ENCODE results near the gene ZDHHC14.
A peak's percentile ranks its signal among the peaks of the same experiment; 100 is the strongest.

The ZDHHC14 gene

DNA sequence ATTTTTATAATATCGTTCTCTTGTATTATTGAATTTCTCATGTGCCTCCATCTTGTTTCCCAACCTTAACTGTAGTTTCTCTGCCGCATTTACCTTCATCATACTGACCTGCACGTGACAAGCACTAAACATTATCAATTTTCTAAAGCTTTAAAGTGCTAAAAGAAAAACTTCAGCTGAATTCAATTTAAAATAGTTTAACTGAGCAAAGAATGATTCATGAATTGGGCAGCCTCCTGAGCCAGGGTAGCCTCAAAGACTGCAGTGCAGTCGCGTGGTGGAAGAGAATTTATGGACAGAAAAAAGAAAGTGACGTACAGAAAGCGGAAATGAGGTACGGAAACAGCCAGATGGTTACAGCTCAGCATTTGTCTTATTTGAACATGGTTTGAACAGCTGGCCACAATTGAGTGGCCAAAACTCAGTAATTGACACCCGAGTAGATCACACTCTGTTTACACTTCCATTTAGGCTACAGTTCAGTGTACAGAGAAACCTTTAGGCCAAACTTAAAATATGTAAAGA, 4.2 kb upstream of the ZDHHC14 start:
- no peak for ATAC-seq
- TF ChIP-seq BACH2 (CRISPR knock-in tag; IDR thresholded peaks at IDR 0.05; ENCODE audit: borderline replicate concordance) = no peak
- no peak for TF ChIP-seq ZNF565 (CRISPR knock-in tag; conservative IDR thresholded peaks at IDR 0.05; ENCODE audit: low read depth)
- TF ChIP-seq ZNF70 (CRISPR knock-in tag; IDR thresholded peaks at IDR 0.05) = no peak
- no peak for TF ChIP-seq OSR1 (CRISPR knock-in tag; IDR thresholded peaks at IDR 0.05)
- TF ChIP-seq ZFP3 (CRISPR knock-in tag; IDR thresholded peaks at IDR 0.05) = no peak
- TF ChIP-seq ZNF8 (CRISPR knock-in tag; IDR thresholded peaks at IDR 0.05) = no peak
- TF ChIP-seq CSDC2 (CRISPR knock-in tag; IDR thresholded peaks at IDR 0.05) = no peak
- no peak for TF ChIP-seq RARB (CRISPR knock-in tag; IDR thresholded peaks at IDR 0.05)
- TF ChIP-seq ESRRG (CRISPR knock-in tag; IDR thresholded peaks at IDR 0.05) = no peak
- TF ChIP-seq PPARA (CRISPR knock-in tag; IDR thresholded peaks at IDR 0.05; ENCODE audit: borderline replicate concordance) = no peak

DNA sequence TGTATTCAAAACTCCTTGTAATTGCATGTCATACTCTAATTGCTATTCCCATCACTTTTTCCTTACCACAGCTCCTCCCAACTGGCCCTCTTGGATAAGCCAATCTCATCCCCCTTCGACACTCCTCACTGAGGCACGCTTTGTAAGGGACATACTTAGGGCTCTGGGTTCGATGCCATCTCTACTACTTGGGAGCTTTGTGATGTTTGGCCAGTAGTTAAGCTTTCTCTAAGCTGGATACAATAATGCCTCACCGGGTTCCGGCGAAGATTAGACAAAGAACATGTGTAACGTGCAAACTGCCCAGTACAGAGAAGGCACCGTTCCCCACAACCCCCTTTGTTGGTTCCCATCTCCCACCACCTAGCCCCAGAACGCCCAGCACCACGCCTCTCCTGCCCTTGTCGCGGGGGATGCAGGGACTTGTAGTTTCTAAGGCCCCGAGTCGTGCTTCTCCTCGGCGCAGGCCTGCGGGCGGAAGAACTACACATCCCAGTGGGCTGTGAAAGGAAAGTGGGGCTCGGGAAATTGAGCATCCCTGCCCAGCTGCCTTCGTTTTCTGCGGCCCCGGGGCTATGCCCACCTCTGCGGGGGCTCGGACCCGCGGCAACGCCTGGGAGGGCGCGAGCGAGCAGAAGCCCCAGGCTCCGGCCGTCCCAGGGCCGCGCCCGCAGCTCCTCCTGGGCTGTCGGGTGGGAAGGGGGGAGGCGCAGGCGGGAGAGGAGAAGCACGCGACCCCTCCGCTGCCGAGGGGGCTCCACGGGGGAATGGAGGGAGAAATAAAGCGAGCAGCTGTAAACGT, 1.1 kb upstream of the ZDHHC14 start:
- TF ChIP-seq GLIS3 (CRISPR knock-in tag; IDR thresholded peaks at IDR 0.05) (no peak), ZNF70 (CRISPR knock-in tag; IDR thresholded peaks at IDR 0.05) (0 out of 2 replicates have a peak, but pooled peaks have one; percentile 40)
- peak; percentile 96 for ATAC-seq

DNA sequence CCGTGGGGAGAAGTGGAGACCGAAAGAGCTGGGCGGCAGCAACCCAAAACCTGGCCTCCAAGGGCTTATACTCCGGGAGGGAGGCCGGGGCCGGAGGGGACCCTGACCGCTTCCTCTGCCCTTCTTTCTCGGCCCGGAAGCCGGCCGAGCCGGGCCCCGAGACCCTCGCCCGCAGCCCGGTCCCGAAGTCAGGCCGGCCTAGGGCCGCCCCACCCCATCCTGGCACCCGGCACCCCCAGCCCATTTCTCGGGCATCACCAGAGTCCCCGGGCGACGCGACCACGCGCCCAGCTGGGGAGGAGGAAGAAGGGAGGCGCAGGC, 572 bp upstream of the ZDHHC14 start:
- TF ChIP-seq, protein P1, sequence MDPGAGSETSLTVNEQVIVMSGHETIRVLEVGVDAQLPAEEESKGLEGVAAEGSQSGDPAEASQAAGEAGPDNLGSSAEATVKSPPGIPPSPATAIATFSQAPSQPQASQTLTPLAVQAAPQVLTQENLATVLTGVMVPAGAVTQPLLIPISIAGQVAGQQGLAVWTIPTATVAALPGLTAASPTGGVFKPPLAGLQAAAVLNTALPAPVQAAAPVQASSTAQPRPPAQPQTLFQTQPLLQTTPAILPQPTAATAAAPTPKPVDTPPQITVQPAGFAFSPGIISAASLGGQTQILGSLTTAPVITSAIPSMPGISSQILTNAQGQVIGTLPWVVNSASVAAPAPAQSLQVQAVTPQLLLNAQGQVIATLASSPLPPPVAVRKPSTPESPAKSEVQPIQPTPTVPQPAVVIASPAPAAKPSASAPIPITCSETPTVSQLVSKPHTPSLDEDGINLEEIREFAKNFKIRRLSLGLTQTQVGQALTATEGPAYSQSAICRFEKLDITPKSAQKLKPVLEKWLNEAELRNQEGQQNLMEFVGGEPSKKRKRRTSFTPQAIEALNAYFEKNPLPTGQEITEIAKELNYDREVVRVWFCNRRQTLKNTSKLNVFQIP (CRISPR knock-in tag; IDR thresholded peaks at IDR 0.05; ENCODE audit: borderline replicate concordance, low read depth) = no peak
- TF ChIP-seq, protein P2, sequence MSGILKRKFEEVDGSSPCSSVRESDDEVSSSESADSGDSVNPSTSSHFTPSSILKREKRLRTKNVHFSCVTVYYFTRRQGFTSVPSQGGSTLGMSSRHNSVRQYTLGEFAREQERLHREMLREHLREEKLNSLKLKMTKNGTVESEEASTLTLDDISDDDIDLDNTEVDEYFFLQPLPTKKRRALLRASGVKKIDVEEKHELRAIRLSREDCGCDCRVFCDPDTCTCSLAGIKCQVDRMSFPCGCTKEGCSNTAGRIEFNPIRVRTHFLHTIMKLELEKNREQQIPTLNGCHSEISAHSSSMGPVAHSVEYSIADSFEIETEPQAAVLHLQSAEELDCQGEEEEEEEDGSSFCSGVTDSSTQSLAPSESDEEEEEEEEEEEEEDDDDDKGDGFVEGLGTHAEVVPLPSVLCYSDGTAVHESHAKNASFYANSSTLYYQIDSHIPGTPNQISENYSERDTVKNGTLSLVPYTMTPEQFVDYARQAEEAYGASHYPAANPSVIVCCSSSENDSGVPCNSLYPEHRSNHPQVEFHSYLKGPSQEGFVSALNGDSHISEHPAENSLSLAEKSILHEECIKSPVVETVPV (CRISPR knock-in tag; IDR thresholded peaks at IDR 0.05) = no peak
- no peak for TF ChIP-seq RARB (CRISPR knock-in tag; IDR thresholded peaks at IDR 0.05)
- TF ChIP-seq OSR1 (CRISPR knock-in tag; IDR thresholded peaks at IDR 0.05) = no peak
- TF ChIP-seq ZFP30 (CRISPR knock-in tag; IDR thresholded peaks at IDR 0.05) = no peak
- TF ChIP-seq, protein P3, sequence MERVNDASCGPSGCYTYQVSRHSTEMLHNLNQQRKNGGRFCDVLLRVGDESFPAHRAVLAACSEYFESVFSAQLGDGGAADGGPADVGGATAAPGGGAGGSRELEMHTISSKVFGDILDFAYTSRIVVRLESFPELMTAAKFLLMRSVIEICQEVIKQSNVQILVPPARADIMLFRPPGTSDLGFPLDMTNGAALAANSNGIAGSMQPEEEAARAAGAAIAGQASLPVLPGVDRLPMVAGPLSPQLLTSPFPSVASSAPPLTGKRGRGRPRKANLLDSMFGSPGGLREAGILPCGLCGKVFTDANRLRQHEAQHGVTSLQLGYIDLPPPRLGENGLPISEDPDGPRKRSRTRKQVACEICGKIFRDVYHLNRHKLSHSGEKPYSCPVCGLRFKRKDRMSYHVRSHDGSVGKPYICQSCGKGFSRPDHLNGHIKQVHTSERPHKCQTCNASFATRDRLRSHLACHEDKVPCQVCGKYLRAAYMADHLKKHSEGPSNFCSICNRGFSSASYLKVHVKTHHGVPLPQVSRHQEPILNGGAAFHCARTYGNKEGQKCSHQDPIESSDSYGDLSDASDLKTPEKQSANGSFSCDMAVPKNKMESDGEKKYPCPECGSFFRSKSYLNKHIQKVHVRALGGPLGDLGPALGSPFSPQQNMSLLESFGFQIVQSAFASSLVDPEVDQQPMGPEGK (CRISPR knock-in tag; IDR thresholded peaks at IDR 0.05; ENCODE audit: borderline replicate concordance) = no peak
- TF ChIP-seq GLIS3 (CRISPR knock-in tag; IDR thresholded peaks at IDR 0.05) = no peak
- TF ChIP-seq BACH2 (CRISPR knock-in tag; IDR thresholded peaks at IDR 0.05; ENCODE audit: borderline replicate concordance) = no peak
- no peak for TF ChIP-seq CSDC2 (CRISPR knock-in tag; IDR thresholded peaks at IDR 0.05)
- no peak for TF ChIP-seq PPARA (CRISPR knock-in tag; IDR thresholded peaks at IDR 0.05; ENCODE audit: borderline replicate concordance)
- peak; percentile 34 for ATAC-seq

DNA sequence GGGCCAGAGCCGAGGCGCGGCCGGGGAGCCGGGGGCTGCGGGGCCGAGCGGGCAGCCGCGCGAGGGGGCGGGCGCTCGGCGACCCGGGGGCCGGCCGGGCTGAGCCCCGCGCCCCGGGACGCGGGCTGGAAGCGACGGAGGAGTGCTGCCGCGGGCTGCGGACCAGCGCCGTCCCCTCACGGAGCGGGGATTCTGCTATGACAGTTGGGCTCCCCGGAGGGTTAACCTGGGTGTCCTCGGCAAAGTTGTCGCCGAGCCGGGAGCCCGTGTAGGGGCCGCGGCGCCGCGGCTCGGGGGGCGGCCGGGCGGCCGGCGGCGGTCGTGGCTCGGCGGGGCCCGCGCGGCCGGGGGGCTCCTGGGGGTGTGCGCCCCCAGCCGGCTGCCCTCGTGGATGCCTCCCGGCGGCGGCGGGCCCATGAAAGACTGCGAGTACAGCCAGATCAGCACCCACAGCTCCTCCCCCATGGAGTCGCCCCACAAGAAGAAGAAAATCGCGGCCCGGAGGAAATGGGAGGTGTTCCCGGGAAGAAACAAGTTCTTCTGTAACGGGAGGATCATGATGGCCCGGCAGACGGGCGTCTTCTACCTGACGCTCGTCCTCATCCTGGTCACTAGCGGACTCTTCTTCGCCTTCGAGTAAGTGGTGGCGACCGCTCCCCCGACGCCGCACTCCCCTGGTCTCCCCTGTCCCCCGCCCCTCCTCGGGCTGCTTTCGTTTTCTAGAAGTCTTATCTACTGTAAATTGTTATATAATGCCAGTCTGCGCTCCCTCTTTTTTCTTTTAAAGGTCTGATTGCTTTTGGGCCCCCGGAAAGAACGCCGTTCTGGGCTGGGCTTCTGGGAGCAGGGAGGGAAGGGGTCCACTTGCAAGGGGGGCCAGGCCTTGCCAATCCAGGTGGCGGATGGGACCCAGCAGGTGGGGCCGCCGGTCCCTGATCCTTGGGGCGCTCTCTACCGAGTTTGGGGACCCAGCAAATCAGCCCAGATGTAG, 936 bp downstream of the ZDHHC14 start:
- TF ChIP-seq ZFP3 (CRISPR knock-in tag; IDR thresholded peaks at IDR 0.05) (no peak), OSR1 (CRISPR knock-in tag; IDR thresholded peaks at IDR 0.05) (no peak), ARNTL (CRISPR knock-in tag; IDR thresholded peaks at IDR 0.05; ENCODE audit: borderline replicate concordance, low read depth) (no peak), ZNF565 (CRISPR knock-in tag; conservative IDR thresholded peaks at IDR 0.05; ENCODE audit: low read depth) (no peak), ESRRG (CRISPR knock-in tag; IDR thresholded peaks at IDR 0.05) (no peak), ZNF70 (CRISPR knock-in tag; IDR thresholded peaks at IDR 0.05) (no peak), RARB (CRISPR knock-in tag; IDR thresholded peaks at IDR 0.05) (no peak)
- ATAC-seq = no peak

DNA sequence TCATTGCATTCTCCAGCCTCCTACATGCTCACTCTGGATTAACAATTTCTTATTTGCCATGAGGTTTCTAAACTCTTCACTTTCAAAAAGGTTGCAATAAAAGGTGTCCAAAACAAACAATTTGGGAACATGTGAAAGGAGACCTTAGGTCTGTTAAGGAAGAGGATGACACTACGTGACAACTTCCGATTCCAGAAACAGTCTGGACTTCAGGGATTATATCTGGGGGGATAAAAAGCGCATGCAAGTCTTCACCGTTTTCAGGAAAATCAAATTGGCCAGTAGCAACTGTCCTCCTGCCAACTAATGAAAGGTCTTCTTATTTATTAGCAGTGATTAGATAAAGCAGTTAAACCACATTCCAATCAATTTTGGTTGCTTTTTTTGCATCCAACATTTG, 1.8 kb downstream of the ZDHHC14 start:
- no peak for ATAC-seq
- TF ChIP-seq OSR1 (CRISPR knock-in tag; IDR thresholded peaks at IDR 0.05) (no peak), ZNF70 (CRISPR knock-in tag; IDR thresholded peaks at IDR 0.05) (no peak), BACH2 (CRISPR knock-in tag; IDR thresholded peaks at IDR 0.05; ENCODE audit: borderline replicate concordance) (no peak), ESRRG (CRISPR knock-in tag; IDR thresholded peaks at IDR 0.05) (no peak), ISL1 (CRISPR knock-in tag; IDR thresholded peaks at IDR 0.05) (no peak), CSDC2 (CRISPR knock-in tag; IDR thresholded peaks at IDR 0.05) (no peak), TOX (CRISPR knock-in tag; IDR thresholded peaks at IDR 0.05; ENCODE audit: borderline replicate concordance) (no peak), TCF4 (CRISPR knock-in tag; IDR thresholded peaks at IDR 0.05; ENCODE audit: borderline replicate concordance) (no peak)
- TF ChIP-seq, protein P3 (CRISPR knock-in tag; IDR thresholded peaks at IDR 0.05; ENCODE audit: borderline replicate concordance) = no peak
- TF ChIP-seq, protein P1 (CRISPR knock-in tag; IDR thresholded peaks at IDR 0.05; ENCODE audit: borderline replicate concordance, low read depth) = no peak

Measured in SK-N-SH treated with all-trans-retinoic acid at 6 μM for 48 hours (cell line).